ENCODE data around the gene CFAP69. TPM values are rescaled to one million over a fixed set of nuclear protein-coding genes. Genes with fewer than 3 reads are reported as not detected.

The CFAP69 gene
- total RNA-seq, 1 donor: 5.4 TPM

DNA sequence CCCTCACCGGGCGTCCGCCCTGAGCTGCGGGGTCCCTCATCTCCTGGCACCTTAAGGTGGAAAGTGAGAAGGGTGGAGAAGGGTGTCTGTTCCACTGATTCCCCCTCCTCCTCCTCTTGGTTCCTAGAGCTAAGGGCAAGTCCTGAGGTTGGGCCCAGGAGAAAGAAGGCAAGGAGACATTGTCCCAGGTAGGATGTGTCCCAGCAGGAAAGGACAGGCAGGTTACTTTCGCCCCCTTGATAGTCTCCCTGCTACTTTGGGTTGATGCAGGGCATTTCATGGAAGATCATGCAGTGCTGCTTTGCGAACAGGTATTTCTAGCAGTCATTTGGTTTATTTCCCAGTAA lies 32.9 kb upstream of the CFAP69 start:
- H4K20me1 ChIP-seq (ENCODE audit: insufficient read depth, low read length): no peaks in the 10 kb centered on the region
- H3K36me3 ChIP-seq (ENCODE audit: insufficient read depth, low read length): no peaks in the 10 kb centered on the region
- H3K27me3 ChIP-seq (ENCODE audit: insufficient read depth, low read length): no peaks in the 10 kb centered on the region
- peak overlapping the region; percentile 78 for H3K4me3 ChIP-seq (ENCODE audit: insufficient read depth, low read length)
- H3K9me3 ChIP-seq (ENCODE audit: low read depth, low read length): no peaks in the 10 kb centered on the region
- H2AFZ ChIP-seq (ENCODE audit: low read length): peak overlapping the region; percentile 68
- H3K4me2 ChIP-seq (ENCODE audit: insufficient read depth, low read length): peak overlapping the region; percentile 96
- H3K79me2 ChIP-seq (ENCODE audit: insufficient read depth, low read length): peaks cover 36% of the 10 kb centered on the region
- H3K4me1 ChIP-seq (ENCODE audit: insufficient read depth, low read length): peaks cover 20% of the 10 kb centered on the region
- DNase-seq (ENCODE audit: insufficient read length, low spot score, missing footprints): no peak
- H3K27ac ChIP-seq (ENCODE audit: low read depth, low read length): peak overlapping the region; percentile 44
- TF ChIP-seq, protein P1, sequence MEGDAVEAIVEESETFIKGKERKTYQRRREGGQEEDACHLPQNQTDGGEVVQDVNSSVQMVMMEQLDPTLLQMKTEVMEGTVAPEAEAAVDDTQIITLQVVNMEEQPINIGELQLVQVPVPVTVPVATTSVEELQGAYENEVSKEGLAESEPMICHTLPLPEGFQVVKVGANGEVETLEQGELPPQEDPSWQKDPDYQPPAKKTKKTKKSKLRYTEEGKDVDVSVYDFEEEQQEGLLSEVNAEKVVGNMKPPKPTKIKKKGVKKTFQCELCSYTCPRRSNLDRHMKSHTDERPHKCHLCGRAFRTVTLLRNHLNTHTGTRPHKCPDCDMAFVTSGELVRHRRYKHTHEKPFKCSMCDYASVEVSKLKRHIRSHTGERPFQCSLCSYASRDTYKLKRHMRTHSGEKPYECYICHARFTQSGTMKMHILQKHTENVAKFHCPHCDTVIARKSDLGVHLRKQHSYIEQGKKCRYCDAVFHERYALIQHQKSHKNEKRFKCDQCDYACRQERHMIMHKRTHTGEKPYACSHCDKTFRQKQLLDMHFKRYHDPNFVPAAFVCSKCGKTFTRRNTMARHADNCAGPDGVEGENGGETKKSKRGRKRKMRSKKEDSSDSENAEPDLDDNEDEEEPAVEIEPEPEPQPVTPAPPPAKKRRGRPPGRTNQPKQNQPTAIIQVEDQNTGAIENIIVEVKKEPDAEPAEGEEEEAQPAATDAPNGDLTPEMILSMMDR (IDR thresholded peaks at IDR 0.05; ENCODE audit: extremely low read depth, low read depth, low read length): no peak

DNA sequence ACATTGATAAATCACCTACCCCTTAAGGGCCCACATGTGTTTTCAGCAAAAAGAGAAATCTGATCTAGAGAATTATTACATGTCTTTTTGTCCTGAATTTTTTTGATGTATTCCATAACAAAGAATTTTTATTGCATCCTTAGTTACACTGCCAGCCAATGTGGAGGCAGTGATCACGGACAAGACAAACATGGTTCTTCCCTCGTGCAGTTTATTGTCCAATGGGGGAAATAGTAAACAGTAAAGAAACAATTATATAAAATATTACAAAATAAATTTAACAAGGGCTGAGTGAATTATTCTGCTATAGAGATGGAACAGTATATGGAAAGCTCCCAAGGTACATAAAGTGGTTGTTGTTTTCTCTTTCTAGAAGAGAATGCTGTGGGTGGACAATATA lies 31.5 kb upstream of the CFAP69 start:
- DNase-seq (ENCODE audit: insufficient read length, low spot score, missing footprints): no peak
- Histone ChIP-seq H3K4me1 (ENCODE audit: insufficient read depth, low read length) (peaks cover 20% of the 10 kb centered on the region), H3K9me3 (ENCODE audit: low read depth, low read length) (no peaks in the 10 kb centered on the region), H3K27ac (ENCODE audit: low read depth, low read length) (no peak overlapping the region), H3K79me2 (ENCODE audit: insufficient read depth, low read length) (peaks cover 48% of the 10 kb centered on the region), H4K20me1 (ENCODE audit: insufficient read depth, low read length) (no peaks in the 10 kb centered on the region), H3K4me3 (ENCODE audit: insufficient read depth, low read length) (no peak overlapping the region), H3K36me3 (ENCODE audit: insufficient read depth, low read length) (no peaks in the 10 kb centered on the region), H3K27me3 (ENCODE audit: insufficient read depth, low read length) (no peaks in the 10 kb centered on the region), H2AFZ (ENCODE audit: low read length) (no peak overlapping the region), H3K4me2 (ENCODE audit: insufficient read depth, low read length) (peak overlapping the region; percentile 96)
- TF ChIP-seq, protein P1 (IDR thresholded peaks at IDR 0.05; ENCODE audit: extremely low read depth, low read depth, low read length): no peak

DNA sequence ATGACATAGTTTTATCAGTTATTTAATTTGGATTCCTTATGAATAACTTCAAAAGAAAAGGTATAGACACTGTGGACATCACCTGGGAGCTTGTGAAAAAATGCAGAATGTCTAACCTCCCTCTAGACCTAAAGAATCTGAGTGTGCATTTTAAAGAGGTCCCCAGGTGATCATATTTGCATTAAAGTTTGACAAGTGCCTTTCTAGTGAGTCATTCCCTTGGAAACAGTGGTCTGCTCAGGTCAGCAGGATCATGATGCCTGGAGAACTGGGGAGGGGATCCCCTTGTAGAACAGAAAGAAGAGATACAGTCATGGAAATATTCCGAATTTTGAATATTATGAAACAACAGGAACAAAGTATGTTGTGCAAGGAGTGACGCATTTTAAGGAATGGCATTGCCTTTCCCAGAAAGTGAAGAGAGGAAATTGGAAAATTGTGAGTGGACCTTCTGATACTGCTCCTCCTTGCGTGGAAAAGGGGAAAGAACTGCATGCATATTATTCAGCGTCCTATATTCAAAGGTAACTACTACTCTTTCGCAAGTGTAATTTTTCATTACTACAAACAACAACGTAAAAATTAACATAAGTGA lies 28.8 kb upstream of the CFAP69 start:
- no peak for DNase-seq (ENCODE audit: insufficient read length, low spot score, missing footprints)
- Histone ChIP-seq H3K9me3 (ENCODE audit: low read depth, low read length) (no peaks in the 10 kb centered on the region), H3K27me3 (ENCODE audit: insufficient read depth, low read length) (no peaks in the 10 kb centered on the region), H3K4me1 (ENCODE audit: insufficient read depth, low read length) (peaks cover 13% of the 10 kb centered on the region), H3K27ac (ENCODE audit: low read depth, low read length) (no peak overlapping the region), H3K36me3 (ENCODE audit: insufficient read depth, low read length) (no peaks in the 10 kb centered on the region), H3K79me2 (ENCODE audit: insufficient read depth, low read length) (peaks cover 69% of the 10 kb centered on the region), H4K20me1 (ENCODE audit: insufficient read depth, low read length) (no peaks in the 10 kb centered on the region), H3K4me2 (ENCODE audit: insufficient read depth, low read length) (no peak overlapping the region), H2AFZ (ENCODE audit: low read length) (no peak overlapping the region), H3K4me3 (ENCODE audit: insufficient read depth, low read length) (no peak overlapping the region)
- TF ChIP-seq, protein P1 (IDR thresholded peaks at IDR 0.05; ENCODE audit: extremely low read depth, low read depth, low read length): no peak

DNA sequence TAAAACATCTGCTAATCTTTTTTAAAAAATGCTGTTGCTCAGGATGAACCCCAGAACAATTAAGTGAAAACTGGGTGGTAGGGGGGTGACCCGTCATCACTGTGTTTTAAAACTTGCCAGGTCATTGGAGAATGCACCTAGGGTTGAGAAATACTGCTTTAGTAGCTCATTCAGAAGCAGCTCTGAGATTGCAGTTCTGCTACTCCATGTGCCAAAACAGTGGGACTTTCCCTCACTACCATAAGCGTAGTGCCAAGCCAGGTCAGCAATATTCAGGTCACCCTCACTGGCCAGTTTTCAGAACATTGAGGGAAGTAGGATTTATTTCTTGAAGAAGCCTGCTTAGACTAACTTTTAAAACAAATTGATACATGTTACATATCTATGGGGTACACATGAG lies 28.2 kb upstream of the CFAP69 start:
- no peaks in the 10 kb centered on the region for H3K27me3 ChIP-seq (ENCODE audit: insufficient read depth, low read length)
- peaks cover 69% of the 10 kb centered on the region for H3K79me2 ChIP-seq (ENCODE audit: insufficient read depth, low read length)
- peaks cover 11% of the 10 kb centered on the region for H3K4me1 ChIP-seq (ENCODE audit: insufficient read depth, low read length)
- H3K4me3 ChIP-seq (ENCODE audit: insufficient read depth, low read length): no peak overlapping the region
- no peaks in the 10 kb centered on the region for H4K20me1 ChIP-seq (ENCODE audit: insufficient read depth, low read length)
- no peak for DNase-seq (ENCODE audit: insufficient read length, low spot score, missing footprints)
- TF ChIP-seq, protein P1 (IDR thresholded peaks at IDR 0.05; ENCODE audit: extremely low read depth, low read depth, low read length): no peak
- no peaks in the 10 kb centered on the region for H3K9me3 ChIP-seq (ENCODE audit: low read depth, low read length)
- no peaks in the 10 kb centered on the region for H3K36me3 ChIP-seq (ENCODE audit: insufficient read depth, low read length)
- no peak overlapping the region for H2AFZ ChIP-seq (ENCODE audit: low read length)
- no peak overlapping the region for H3K27ac ChIP-seq (ENCODE audit: low read depth, low read length)
- H3K4me2 ChIP-seq (ENCODE audit: insufficient read depth, low read length): no peak overlapping the region
